GM18498 (cell line): ENCODE data around the gene HDAC9.
A peak's percentile ranks its signal among the peaks of the same experiment; 100 is the strongest.

Experiments used
- ATAC-seq: cut with Tn5 transposase; IDR thresholded peaks from one replicate; pipeline ENCODE4 v1.9.1; 2021; ENCODE audit warnings: mild to moderate bottlenecking, moderate library complexity; ENCODE audit not compliant: unreplicated experiment

HDAC9 gene

GRCh38 chr7:18494406-18494805 is 1.1 kb upstream of the HDAC9 start:
- no peak for ATAC-seq

GRCh38 chr7:18494821-18495408 is 634 bp upstream of the HDAC9 start:
- peak; percentile 27 for ATAC-seq

GRCh38 chr7:18496341-18496700 is 772 bp downstream of the HDAC9 start:
- ATAC-seq = peak; percentile 4

GRCh38 chr7:18497082-18497481 is 1.5 kb downstream of the HDAC9 start:
- ATAC-seq = no peak

- no peak for ATAC-seq
Observed at GRCh38 chr7:18497800-18498199, 2.3 kb downstream of the HDAC9 start.

GRCh38 chr7:18498341-18498740 is 2.8 kb downstream of the HDAC9 start:
- no peak for ATAC-seq

- no peak for ATAC-seq
Observed at GRCh38 chr7:18499407-18500177, 4.0 kb downstream of the HDAC9 start.

- ATAC-seq = no peak
Observed at GRCh38 chr7:18503126-18503866, 7.7 kb downstream of the HDAC9 start.

- no peak for ATAC-seq
Observed at GRCh38 chr7:18504965-18505364, 9.4 kb downstream of the HDAC9 start.

- peak; percentile 63 for ATAC-seq
Observed at GRCh38 chr7:18505870-18506460, 10.4 kb downstream of the HDAC9 start.

GRCh38 chr7:18508443-18509427 is 13.2 kb downstream of the HDAC9 start:
- peak; percentile 87 for ATAC-seq

GRCh38 chr7:18509481-18509880 is 13.9 kb downstream of the HDAC9 start:
- no peak for ATAC-seq

GRCh38 chr7:18511351-18512140 is 16.0 kb downstream of the HDAC9 start:
- ATAC-seq = no peak

GRCh38 chr7:18513343-18513742 is 17.8 kb downstream of the HDAC9 start:
- no peak for ATAC-seq

- ATAC-seq = no peak
Observed at GRCh38 chr7:18515067-18515466, 19.5 kb downstream of the HDAC9 start.

GRCh38 chr7:18517646-18518045 is 22.1 kb downstream of the HDAC9 start:
- no peak for ATAC-seq

- no peak for ATAC-seq
Observed at GRCh38 chr7:18518555-18518954, 23.0 kb downstream of the HDAC9 start.

- ATAC-seq = peak; percentile 84
Observed at GRCh38 chr7:18520450-18521235, 25.1 kb downstream of the HDAC9 start.

- no peak for ATAC-seq
Observed at GRCh38 chr7:18521236-18521589, 25.7 kb downstream of the HDAC9 start.
